Gastroesophageal sphincter (tissue), 3 donors: ENCODE measurements around the gene XDH.

Source experiments
- EP300 ChIP-seq: sonication (generic); formaldehyde crosslinking; IDR thresholded peaks from one replicate; pipeline ENCODE4 v1.6.1; 2017; ENCODE audit warnings: antibody characterized with exemption, mild to moderate bottlenecking
- POLR2A ChIP-seq, 2 donors: fragments of 450-650 bp; IDR thresholded peaks; one replicate each; pipeline ENCODE4 v1.6.1; 2017; ENCODE audit warnings: antibody characterized with exemption in 2 of 2, mild to moderate bottlenecking in 2 of 2, moderate library complexity in 1 of 2
- POLR2AphosphoS5 ChIP-seq: sonication (generic); formaldehyde crosslinking; IDR thresholded peaks from one replicate; pipeline ENCODE4 v1.6.1; 2017; ENCODE audit warnings: antibody characterized with exemption
- TF ChIP-seq, protein P1 (sequence below), 4 experiments: fragments of 200-600 bp in 2 of 4; fragments of 450-650 bp in 2 of 4; sonication (generic) in 1 of 4; IDR thresholded peaks; one replicate each; pipeline ENCODE4 v1.5.1; 2017 to 2019; ENCODE audit warnings: antibody characterized with exemption in 4 of 4, mild to moderate bottlenecking in 2 of 4, moderate library complexity in 2 of 4

DNA sequence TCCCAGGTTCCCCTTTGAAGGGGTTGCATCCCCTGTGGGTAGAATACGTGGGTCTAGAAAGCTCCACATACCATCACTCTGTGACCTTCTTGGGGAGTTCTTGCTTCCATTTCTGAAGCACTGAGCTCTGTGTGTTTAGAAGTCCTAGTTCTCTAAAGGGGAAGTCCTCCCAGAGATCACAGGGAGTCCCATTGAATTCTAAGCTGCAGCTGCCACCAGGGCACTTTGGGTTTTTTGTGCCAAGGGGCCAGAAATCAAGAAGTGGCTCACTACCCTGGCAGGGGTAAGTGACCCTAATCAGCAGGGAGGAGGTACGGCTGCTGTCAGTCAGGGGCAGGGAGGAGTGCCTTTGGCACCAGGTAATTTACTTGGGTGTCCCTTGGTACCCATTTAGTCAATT lies 109.7 kb downstream of the XDH start:
- TF ChIP-seq POLR2A (IDR thresholded peaks at IDR 0.05): no peak
- TF ChIP-seq, protein P1, sequence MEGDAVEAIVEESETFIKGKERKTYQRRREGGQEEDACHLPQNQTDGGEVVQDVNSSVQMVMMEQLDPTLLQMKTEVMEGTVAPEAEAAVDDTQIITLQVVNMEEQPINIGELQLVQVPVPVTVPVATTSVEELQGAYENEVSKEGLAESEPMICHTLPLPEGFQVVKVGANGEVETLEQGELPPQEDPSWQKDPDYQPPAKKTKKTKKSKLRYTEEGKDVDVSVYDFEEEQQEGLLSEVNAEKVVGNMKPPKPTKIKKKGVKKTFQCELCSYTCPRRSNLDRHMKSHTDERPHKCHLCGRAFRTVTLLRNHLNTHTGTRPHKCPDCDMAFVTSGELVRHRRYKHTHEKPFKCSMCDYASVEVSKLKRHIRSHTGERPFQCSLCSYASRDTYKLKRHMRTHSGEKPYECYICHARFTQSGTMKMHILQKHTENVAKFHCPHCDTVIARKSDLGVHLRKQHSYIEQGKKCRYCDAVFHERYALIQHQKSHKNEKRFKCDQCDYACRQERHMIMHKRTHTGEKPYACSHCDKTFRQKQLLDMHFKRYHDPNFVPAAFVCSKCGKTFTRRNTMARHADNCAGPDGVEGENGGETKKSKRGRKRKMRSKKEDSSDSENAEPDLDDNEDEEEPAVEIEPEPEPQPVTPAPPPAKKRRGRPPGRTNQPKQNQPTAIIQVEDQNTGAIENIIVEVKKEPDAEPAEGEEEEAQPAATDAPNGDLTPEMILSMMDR (IDR thresholded peaks at IDR 0.05): no peak
- no peak for TF ChIP-seq POLR2AphosphoS5
- no peak for TF ChIP-seq EP300
